Amygdala (tissue), 56 donors: ENCODE measurements around the gene PARP12.

Source experiments
- DNase-seq, 56 donors: peaks; one replicate each; lab custom pipeline; 2025; lab: John Stamatoyannopoulos, UW

PARP12 gene

GRCh38 chr7:140039896-140040295, 22.9 kb downstream of the PARP12 start:
- no peak for DNase-seq

- no peak for DNase-seq
Observed at GRCh38 chr7:140039066-140039465, 23.7 kb downstream of the PARP12 start.

- no peak for DNase-seq
Observed at GRCh38 chr7:140036224-140036962, 26.4 kb downstream of the PARP12 start.

GRCh38 chr7:140035400-140036223, 27.1 kb downstream of the PARP12 start:
- DNase-seq = no peak

- no peak for DNase-seq
Observed at GRCh38 chr7:140034421-140034820, 28.3 kb downstream of the PARP12 start.

- no peak for DNase-seq
Observed at GRCh38 chr7:140033779-140034363, 28.9 kb downstream of the PARP12 start.

- no peak for DNase-seq
Observed at GRCh38 chr7:140033036-140033435, 29.7 kb downstream of the PARP12 start.

- DNase-seq = no peak
Observed at GRCh38 chr7:140031364-140031763, 31.4 kb downstream of the PARP12 start.

- no peak for DNase-seq
Observed at GRCh38 chr7:140029072-140029471, 33.7 kb downstream of the PARP12 start.

GRCh38 chr7:140028311-140028710, 34.4 kb downstream of the PARP12 start:
- DNase-seq = no peak

GRCh38 chr7:140027858-140028257, 34.9 kb downstream of the PARP12 start:
- DNase-seq = no peak

GRCh38 chr7:140026935-140027334, 35.8 kb downstream of the PARP12 start:
- no peak for DNase-seq

GRCh38 chr7:140025814-140026433, 36.8 kb downstream of the PARP12 start:
- no peak for DNase-seq

- no peak for DNase-seq
Observed at GRCh38 chr7:140025241-140025640, 37.5 kb downstream of the PARP12 start.

GRCh38 chr7:140024585-140024984, 38.2 kb downstream of the PARP12 start:
- DNase-seq = no peak

- no peak for DNase-seq
Observed at GRCh38 chr7:140023728-140024127, 39.0 kb downstream of the PARP12 start.

- DNase-seq = no peak
Observed at GRCh38 chr7:140022582-140023211, 40.1 kb downstream of the PARP12 start.

- no peak for DNase-seq
Observed at GRCh38 chr7:140021603-140022002, 41.1 kb downstream of the PARP12 start.

GRCh38 chr7:140019606-140020005, 43.1 kb downstream of the PARP12 start:
- no peak for DNase-seq

- DNase-seq = no peak
Observed at GRCh38 chr7:140019172-140019571, 43.6 kb downstream of the PARP12 start.
